SK-N-SH (cell line): Measurements from ENCODE around the gene LAMTOR4. TPM values are rescaled to one million over a fixed set of nuclear protein-coding genes. Genes with fewer than 3 reads are reported as not detected.
A peak's percentile ranks its signal among the peaks of the same experiment; 100 is the strongest.

Experiments
- CTCF ChIA-PET: fragments of 300-600, 350-600 bp; formaldehyde crosslinking; extraction: SDS; loops from one replicate; lab custom pipeline; 2021; lab: Yijun Ruan, JAX
- POLR2A ChIA-PET: fragments of 350-600 bp; sonication (Branson Sonifier 250); formaldehyde crosslinking; extraction: SDS; loops from one replicate; lab custom pipeline; 2020; ENCODE audit warnings: antibody characterized with exemption, inconsistent platforms; lab: Yijun Ruan, JAX
- DNase-seq: peaks from one replicate; pipeline ENCODE4 v3.0.0; 2012
- H2AFZ ChIP-seq: fragments of 200-600 bp; sonication (generic); 2 replicates; pipeline ENCODE4 v1.8.1; 2016; ENCODE audit warnings: antibody characterized with exemption, mild to moderate bottlenecking, low read depth
- H3F3A ChIP-seq: fragments of 200-600 bp; sonication (generic); replicated peaks from 2 replicates; pipeline ENCODE3; 2016; ENCODE audit warnings: antibody characterized with exemption, mild to moderate bottlenecking; ENCODE audit not compliant: insufficient read depth
- H3K27ac ChIP-seq, 2 experiments: fragments of 200-500 bp in 1 of 2; fragments of 200-600 bp in 1 of 2; sonication (Bioruptor generic) in 1 of 2; sonication (generic), shearing (Covaris generic) in 1 of 2; 2 replicates each; pipeline versions ENCODE4 v1.5.1 to v1.6.1; 2014 to 2016; ENCODE audit warnings: low read depth in 2 of 2, inconsistent platforms in 1 of 2, low read length in 1 of 2, mild to moderate bottlenecking in 1 of 2, mixed read lengths in 1 of 2
- H3K27me3 ChIP-seq: fragments of 200-600 bp; sonication (generic), shearing (Covaris generic); 2 replicates; pipeline ENCODE4 v1.6.1; 2016; ENCODE audit warnings: mixed run types; ENCODE audit not compliant: insufficient read depth
- H3K36me3 ChIP-seq, 2 experiments: fragments of 200-500 bp in 1 of 2; fragments of 200-600 bp in 1 of 2; sonication (Bioruptor generic) in 1 of 2; sonication (generic) in 1 of 2; replicated peaks in 1 of 2; 2 replicates each; pipeline versions ENCODE3 to v1.5.1; 2014 to 2016; ENCODE audit warnings: low read length in 1 of 2, mild to moderate bottlenecking in 1 of 2; ENCODE audit not compliant: insufficient read depth in 2 of 2, control insufficient read depth in 1 of 2
- H3K4me1 ChIP-seq, 2 experiments: fragments of 200-500 bp in 1 of 2; fragments of 200-600 bp in 1 of 2; sonication (Bioruptor generic) in 1 of 2; sonication (generic), shearing (Covaris generic) in 1 of 2; 2 replicates each; pipeline versions ENCODE4 v1.5.1 to v1.6.1; 2014 to 2016; ENCODE audit warnings: low read depth in 1 of 2, low read length in 1 of 2, mixed run types in 1 of 2; ENCODE audit not compliant: insufficient read depth in 2 of 2, control insufficient read depth in 1 of 2
- H3K4me2 ChIP-seq: fragments of 200-600 bp; sonication (generic), shearing (Covaris generic); 2 replicates; pipeline ENCODE4 v1.6.1; 2017; ENCODE audit warnings: mixed run types
- H3K4me3 ChIP-seq, 2 experiments: fragments of 200-500 bp in 1 of 2; fragments of 200-600 bp in 1 of 2; sonication (Bioruptor generic) in 1 of 2; sonication (generic), shearing (Covaris generic) in 1 of 2; 2 replicates each; pipeline versions ENCODE4 v1.5.1 to v1.8.1; 2014 to 2016; ENCODE audit warnings: low read depth in 2 of 2, inconsistent platforms in 1 of 2, low read length in 1 of 2, mild to moderate bottlenecking in 1 of 2, mixed read lengths in 1 of 2, moderate library complexity in 1 of 2
- H3K79me2 ChIP-seq: fragments of 200-600 bp; sonication (generic); 2 replicates; pipeline ENCODE4 v1.8.1; 2017; ENCODE audit warnings: mild to moderate bottlenecking; ENCODE audit not compliant: insufficient read depth
- H3K9ac ChIP-seq: fragments of 200-600 bp; sonication (generic); 2 replicates; pipeline ENCODE4 v1.6.1; 2017; ENCODE audit warnings: mixed run types
- H3K9me2 ChIP-seq: fragments of 200-600 bp; sonication (generic); 2 replicates; pipeline ENCODE4 v1.6.1; 2017; ENCODE audit warnings: mixed run types
- H3K9me3 ChIP-seq: fragments of 200-600 bp; sonication (generic); 2 replicates; pipeline ENCODE4 v1.6.1; 2017; ENCODE audit warnings: mixed run types, mild to moderate bottlenecking, moderate library complexity
- H4K20me1 ChIP-seq: fragments of 200-600 bp; sonication (generic); 2 replicates; pipeline ENCODE4 v1.6.1; 2017; ENCODE audit warnings: mild to moderate bottlenecking, mixed run types; ENCODE audit not compliant: insufficient read depth
- EZH2phosphoT487 ChIP-seq: fragments of 200-600 bp; sonication (generic); IDR thresholded peaks from 2 replicates; pipeline ENCODE4 v1.6.1; 2017; ENCODE audit warnings: low read depth, mixed run types, mild to moderate bottlenecking, antibody characterized with exemption, moderate library complexity, borderline replicate concordance
- FOSL2 ChIP-seq: IDR thresholded peaks from 2 replicates; pipeline ENCODE4 v1.4.0; 2012; ENCODE audit warnings: low read depth, mild to moderate bottlenecking, moderate library complexity, borderline replicate concordance
- GATA2 ChIP-seq: sonication (generic); formaldehyde crosslinking; IDR thresholded peaks from 2 replicates; pipeline ENCODE4 v1.5.0; 2020; ENCODE audit warnings: mild to moderate bottlenecking, missing genetic modification reagents
- NRF1 ChIP-seq: IDR thresholded peaks from 2 replicates; pipeline ENCODE4 v1.6.1; 2012; ENCODE audit warnings: low read depth, mild to moderate bottlenecking, low read length
- POLR2AphosphoS5 ChIP-seq: IDR thresholded peaks from 2 replicates; pipeline ENCODE4 v1.6.1; 2012; ENCODE audit warnings: low read depth, low read length
- RXRA ChIP-seq: IDR thresholded peaks from 2 replicates; pipeline ENCODE4 v1.4.0; 2012; ENCODE audit warnings: low read depth, mild to moderate bottlenecking, borderline replicate concordance
- TAF1 ChIP-seq: IDR thresholded peaks from 2 replicates; pipeline ENCODE4 v1.6.1; 2012; ENCODE audit warnings: low read depth, mild to moderate bottlenecking, low read length, moderate library complexity, borderline replicate concordance
- TCF12 ChIP-seq: IDR thresholded peaks from 2 replicates; pipeline ENCODE4 v1.4.0; 2012
- WGBS: methylation state at CpG from one replicate; pipeline ENCODE4 v1.1.6; 2017; ENCODE audit warnings: low lambda C conversion rate; 5-methylcytosine and 5-hydroxymethylcytosine counted together
- polyA plus RNA-seq, 3 experiments: library from polyadenylated mRNA; depleted of rRNA; stranded (reverse); fragments of >200 nt; gene quantifications; 2 replicates each; pipeline ENCODE4 v1.2.3, GENCODE V29; 2012
- TF ChIP-seq, protein P1 (sequence below): IDR thresholded peaks from 2 replicates; pipeline ENCODE4 v1.6.1; 2012; ENCODE audit warnings: mild to moderate bottlenecking, low read depth, low read length, moderate library complexity
- TF ChIP-seq, protein P2 (sequence below): fragments of 150-350 bp; IDR thresholded peaks from 2 replicates; pipeline ENCODE4 v1.6.1; 2016; ENCODE audit warnings: mild to moderate bottlenecking, low read depth, low read length
- TF ChIP-seq, protein P3 (sequence below): fragments of 200-600 bp; sonication (generic); IDR thresholded peaks from 2 replicates; pipeline ENCODE4 v1.6.1; 2017; ENCODE audit warnings: antibody characterized with exemption, mild to moderate bottlenecking, moderate library complexity
- TF ChIP-seq, protein P4 (sequence below): IDR thresholded peaks from 2 replicates; pipeline ENCODE4 v1.4.0; 2012; ENCODE audit warnings: low read depth, borderline replicate concordance

Gene LAMTOR4
- polyA plus RNA-seq, 1 of the 3 experiments (the other 2 are of a cell fraction), result 630 TPM

GRCh38 chr7:100174582-100174981, 25.9 kb downstream of the LAMTOR4 start:
- Histone ChIP-seq H3K4me2 (no peak overlapping the region), H3K4me3 (no peak overlapping the region), H4K20me1 (no peaks in the 10 kb centered on the region), H3K9ac (no peak overlapping the region), H3K9me3 (no peaks in the 10 kb centered on the region), H3K27me3 (no peaks in the 10 kb centered on the region), H2AFZ (no peak overlapping the region), H3K4me1 (peaks cover 0 to 16% of the 10 kb centered on the region in 2 experiments; a peak in 1 of 4 replicates), H3K9me2 (no peaks in the 10 kb centered on the region), H3F3A (peaks cover 7% of the 10 kb centered on the region), H3K27ac (no peak overlapping the region), H3K79me2 (peaks cover 15% of the 10 kb centered on the region), H3K36me3 (peaks cover 6 to 21% of the 10 kb centered on the region in 2 experiments)
- ChIA-PET POLR2A (no interaction called here), CTCF (interaction anchor here (1.0 to 7.7 kb wide), 2 partner anchors 42 to 168 kb away, joined by 3 to 54 read pairs; no protein-coding TSS in a partner anchor)
- WGBS, result 91% methylated on average over 5 of the region's 5 CpGs
- no peak for DNase-seq
- TF ChIP-seq RXRA (no peak), NRF1 (no peak), POLR2AphosphoS5 (no peak), FOSL2 (no peak), EZH2phosphoT487 (no peak)
- TF ChIP-seq, protein P1, sequence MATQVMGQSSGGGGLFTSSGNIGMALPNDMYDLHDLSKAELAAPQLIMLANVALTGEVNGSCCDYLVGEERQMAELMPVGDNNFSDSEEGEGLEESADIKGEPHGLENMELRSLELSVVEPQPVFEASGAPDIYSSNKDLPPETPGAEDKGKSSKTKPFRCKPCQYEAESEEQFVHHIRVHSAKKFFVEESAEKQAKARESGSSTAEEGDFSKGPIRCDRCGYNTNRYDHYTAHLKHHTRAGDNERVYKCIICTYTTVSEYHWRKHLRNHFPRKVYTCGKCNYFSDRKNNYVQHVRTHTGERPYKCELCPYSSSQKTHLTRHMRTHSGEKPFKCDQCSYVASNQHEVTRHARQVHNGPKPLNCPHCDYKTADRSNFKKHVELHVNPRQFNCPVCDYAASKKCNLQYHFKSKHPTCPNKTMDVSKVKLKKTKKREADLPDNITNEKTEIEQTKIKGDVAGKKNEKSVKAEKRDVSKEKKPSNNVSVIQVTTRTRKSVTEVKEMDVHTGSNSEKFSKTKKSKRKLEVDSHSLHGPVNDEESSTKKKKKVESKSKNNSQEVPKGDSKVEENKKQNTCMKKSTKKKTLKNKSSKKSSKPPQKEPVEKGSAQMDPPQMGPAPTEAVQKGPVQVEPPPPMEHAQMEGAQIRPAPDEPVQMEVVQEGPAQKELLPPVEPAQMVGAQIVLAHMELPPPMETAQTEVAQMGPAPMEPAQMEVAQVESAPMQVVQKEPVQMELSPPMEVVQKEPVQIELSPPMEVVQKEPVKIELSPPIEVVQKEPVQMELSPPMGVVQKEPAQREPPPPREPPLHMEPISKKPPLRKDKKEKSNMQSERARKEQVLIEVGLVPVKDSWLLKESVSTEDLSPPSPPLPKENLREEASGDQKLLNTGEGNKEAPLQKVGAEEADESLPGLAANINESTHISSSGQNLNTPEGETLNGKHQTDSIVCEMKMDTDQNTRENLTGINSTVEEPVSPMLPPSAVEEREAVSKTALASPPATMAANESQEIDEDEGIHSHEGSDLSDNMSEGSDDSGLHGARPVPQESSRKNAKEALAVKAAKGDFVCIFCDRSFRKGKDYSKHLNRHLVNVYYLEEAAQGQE, result no peak
- TF ChIP-seq, protein P2, sequence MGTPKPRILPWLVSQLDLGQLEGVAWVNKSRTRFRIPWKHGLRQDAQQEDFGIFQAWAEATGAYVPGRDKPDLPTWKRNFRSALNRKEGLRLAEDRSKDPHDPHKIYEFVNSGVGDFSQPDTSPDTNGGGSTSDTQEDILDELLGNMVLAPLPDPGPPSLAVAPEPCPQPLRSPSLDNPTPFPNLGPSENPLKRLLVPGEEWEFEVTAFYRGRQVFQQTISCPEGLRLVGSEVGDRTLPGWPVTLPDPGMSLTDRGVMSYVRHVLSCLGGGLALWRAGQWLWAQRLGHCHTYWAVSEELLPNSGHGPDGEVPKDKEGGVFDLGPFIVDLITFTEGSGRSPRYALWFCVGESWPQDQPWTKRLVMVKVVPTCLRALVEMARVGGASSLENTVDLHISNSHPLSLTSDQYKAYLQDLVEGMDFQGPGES, result no peak

GRCh38 chr7:100175296-100175935, 26.7 kb downstream of the LAMTOR4 start:
- peaks cover 15% of the 10 kb centered on the region for H3K79me2 ChIP-seq
- ChIA-PET CTCF (interaction anchor here (1.0 to 7.7 kb wide), 4 partner anchors 14 to 167 kb away, joined by 3 to 54 read pairs (median 18); no protein-coding TSS in a partner anchor), POLR2A (interaction anchor here (1.2 kb wide), 1 partner anchor 8 kb away, joined by 4 read pairs; no protein-coding TSS in a partner anchor)
- H3K36me3 ChIP-seq, result peaks cover 6 to 21% of the 10 kb centered on the region in 2 experiments
- H4K20me1 ChIP-seq, result no peaks in the 10 kb centered on the region
- H3K9me2 ChIP-seq, result no peaks in the 10 kb centered on the region
- H3K4me1 ChIP-seq, result peaks cover 0 to 16% of the 10 kb centered on the region in 2 experiments; a peak in 1 of 4 replicates
- H3K9me3 ChIP-seq, result no peaks in the 10 kb centered on the region
- H3K9ac ChIP-seq, result no peak overlapping the region
- H2AFZ ChIP-seq, result no peak overlapping the region
- no peak for DNase-seq
- H3K27me3 ChIP-seq, result no peaks in the 10 kb centered on the region
- H3K27ac ChIP-seq, result no peak overlapping the region
- H3K4me2 ChIP-seq, result peak overlapping the region; percentile 95; the same call in 1 of the 2 replicates
- 95% methylated on average over 14 of the region's 14 CpGs for WGBS
- H3K4me3 ChIP-seq, result no peak overlapping the region; a peak in 1 of 4 replicates
- peaks cover 1% of the 10 kb centered on the region for H3F3A ChIP-seq
- TF ChIP-seq GATA2 (CRISPR knock-in tag) (no peak), TAF1 (no peak), TCF12 (no peak)
- TF ChIP-seq, protein P2, result no peak
- TF ChIP-seq, protein P1, result no peak
- TF ChIP-seq, protein P3, sequence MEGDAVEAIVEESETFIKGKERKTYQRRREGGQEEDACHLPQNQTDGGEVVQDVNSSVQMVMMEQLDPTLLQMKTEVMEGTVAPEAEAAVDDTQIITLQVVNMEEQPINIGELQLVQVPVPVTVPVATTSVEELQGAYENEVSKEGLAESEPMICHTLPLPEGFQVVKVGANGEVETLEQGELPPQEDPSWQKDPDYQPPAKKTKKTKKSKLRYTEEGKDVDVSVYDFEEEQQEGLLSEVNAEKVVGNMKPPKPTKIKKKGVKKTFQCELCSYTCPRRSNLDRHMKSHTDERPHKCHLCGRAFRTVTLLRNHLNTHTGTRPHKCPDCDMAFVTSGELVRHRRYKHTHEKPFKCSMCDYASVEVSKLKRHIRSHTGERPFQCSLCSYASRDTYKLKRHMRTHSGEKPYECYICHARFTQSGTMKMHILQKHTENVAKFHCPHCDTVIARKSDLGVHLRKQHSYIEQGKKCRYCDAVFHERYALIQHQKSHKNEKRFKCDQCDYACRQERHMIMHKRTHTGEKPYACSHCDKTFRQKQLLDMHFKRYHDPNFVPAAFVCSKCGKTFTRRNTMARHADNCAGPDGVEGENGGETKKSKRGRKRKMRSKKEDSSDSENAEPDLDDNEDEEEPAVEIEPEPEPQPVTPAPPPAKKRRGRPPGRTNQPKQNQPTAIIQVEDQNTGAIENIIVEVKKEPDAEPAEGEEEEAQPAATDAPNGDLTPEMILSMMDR, result no peak
- TF ChIP-seq, protein P4, sequence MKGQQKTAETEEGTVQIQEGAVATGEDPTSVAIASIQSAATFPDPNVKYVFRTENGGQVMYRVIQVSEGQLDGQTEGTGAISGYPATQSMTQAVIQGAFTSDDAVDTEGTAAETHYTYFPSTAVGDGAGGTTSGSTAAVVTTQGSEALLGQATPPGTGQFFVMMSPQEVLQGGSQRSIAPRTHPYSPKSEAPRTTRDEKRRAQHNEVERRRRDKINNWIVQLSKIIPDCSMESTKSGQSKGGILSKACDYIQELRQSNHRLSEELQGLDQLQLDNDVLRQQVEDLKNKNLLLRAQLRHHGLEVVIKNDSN, result no peak
